OCI-LY7 (cell line): ENCODE data around the gene FLVCR2. TPM values are rescaled to one million over a fixed set of nuclear protein-coding genes. Genes with fewer than 3 reads are reported as not detected.

ENCODE experiments used
- BruUV-seq: library from RNA; stranded (reverse); fragments of 400-500 nt; replicated peaks from 2 replicates; lab custom pipeline; 2021; lab: Mats Ljungman, UMichigan
- CTCF ChIA-PET: fragments of 300-600 bp; sonication (Branson Sonifier 250); formaldehyde crosslinking; loops from one replicate; lab custom pipeline; 2022; ENCODE audit warnings: antibody characterized with exemption; ENCODE audit not compliant: unreplicated experiment; lab: Charles Lee
- POLR2A ChIA-PET: fragments of 300-600 bp; sonication (Branson Sonifier 250); formaldehyde crosslinking; loops from one replicate; lab custom pipeline; 2022; ENCODE audit warnings: antibody characterized with exemption; lab: Charles Lee
- DNase-seq: peaks from one replicate; pipeline ENCODE4 v3.0.0-alpha.2; 2015; ENCODE audit warnings: low spot score
- H2AFZ ChIP-seq: fragments of 200-600 bp; sonication (generic), shearing (Covaris generic); 2 replicates; pipeline ENCODE4 v1.6.1; 2014; ENCODE audit warnings: mild to moderate bottlenecking, antibody characterized with exemption, low read length, moderate library complexity
- H3K27ac ChIP-seq: fragments of 200-600 bp; sonication (generic); 2 replicates; pipeline ENCODE4 v1.5.1; 2014; ENCODE audit warnings: mixed run types, low read depth, mild to moderate bottlenecking, moderate library complexity, low read length, inconsistent platforms; ENCODE audit not compliant: poor library complexity, severe bottlenecking
- H3K36me3 ChIP-seq: fragments of 200-600 bp; sonication (generic); 2 replicates; pipeline ENCODE4 v1.6.1; 2014; ENCODE audit warnings: mild to moderate bottlenecking, antibody characterized with exemption, low read length, moderate library complexity, mixed read lengths; ENCODE audit not compliant: insufficient read depth
- H3K4me1 ChIP-seq: fragments of 200-600 bp; sonication (generic); 2 replicates; pipeline ENCODE4 v1.5.1; 2014; ENCODE audit warnings: mild to moderate bottlenecking, low read length; ENCODE audit not compliant: insufficient read depth, poor library complexity, severe bottlenecking
- H3K4me2 ChIP-seq: fragments of 200-600 bp; sonication (generic); 2 replicates; pipeline ENCODE4 v1.6.1; 2014; ENCODE audit warnings: mild to moderate bottlenecking, low read length
- H3K4me3 ChIP-seq: fragments of 200-600 bp; sonication (generic); 2 replicates; pipeline ENCODE4 v1.5.1; 2014; ENCODE audit warnings: mild to moderate bottlenecking, low read depth, low read length; ENCODE audit not compliant: poor library complexity, severe bottlenecking
- H3K79me2 ChIP-seq: fragments of 200-600 bp; sonication (generic); 2 replicates; pipeline ENCODE4 v1.6.1; 2016; ENCODE audit warnings: low read depth, mild to moderate bottlenecking, low read length, moderate library complexity, mixed read lengths; ENCODE audit not compliant: insufficient read depth
- H3K9me2 ChIP-seq: fragments of 200-600 bp; sonication (generic); 2 replicates; pipeline ENCODE4 v1.6.1; 2016; ENCODE audit warnings: mild to moderate bottlenecking, low read length, mixed read lengths; ENCODE audit not compliant: insufficient read depth
- H3K9me3 ChIP-seq: fragments of 200-600 bp; sonication (generic); 2 replicates; pipeline ENCODE4 v1.6.1; 2014; ENCODE audit warnings: mild to moderate bottlenecking, mixed run types, low read length, mixed read lengths
- H4K20me1 ChIP-seq: fragments of 200-600 bp; sonication (generic); 2 replicates; pipeline ENCODE4 v1.6.1; 2014; ENCODE audit warnings: mild to moderate bottlenecking, antibody characterized with exemption, low read length, moderate library complexity, mixed read lengths; ENCODE audit not compliant: insufficient read depth
- CTCF ChIP-seq: fragments of 200-600 bp; sonication (generic); conservative IDR thresholded peaks from 2 replicates; pipeline ENCODE4 v1.5.1; 2014; ENCODE audit warnings: mild to moderate bottlenecking, antibody characterized with exemption, low read length, moderate library complexity, mixed read lengths
- EZH2phosphoT487 ChIP-seq: fragments of 200-600 bp; sonication (generic); IDR thresholded peaks from 2 replicates; pipeline ENCODE4 v1.6.1; 2018; ENCODE audit warnings: low read depth, borderline replicate concordance, mild to moderate bottlenecking, mixed run types, antibody characterized with exemption, low read length, moderate library complexity, mixed read lengths
- intact Hi-C: fragments of 100-400 bp; cut with micrococcal nuclease; formaldehyde crosslinking; loops from one replicate; pipeline ENCODE4 v1.10.0; 2022; ENCODE audit not compliant: unreplicated experiment
- total RNA-seq, 2 experiments: library from RNA; depleted of rRNA in 1 of 2; stranded (reverse); fragments of >200 nt in 1 of 2; shearing (Covaris generic) in 1 of 2; gene quantifications; 2 replicates each; pipeline ENCODE4 v1.2.3, GENCODE V29; 2014 to 2022

The FLVCR2 gene
- total RNA-seq, 2 experiments from 2014 or later = not detected

GRCh38 chr14:75607842-75608640 lies 29.6 kb downstream of the FLVCR2 start:
- H4K20me1 ChIP-seq = no peaks in the 10 kb centered on the region
- TF ChIP-seq CTCF = no peak
- no peak for TF ChIP-seq EZH2phosphoT487
- H3K4me1 ChIP-seq = no peaks in the 10 kb centered on the region
- DNase-seq = no peak
- no peaks in the 10 kb centered on the region for H3K9me2 ChIP-seq
- H3K9me3 ChIP-seq = no peaks in the 10 kb centered on the region
- no peak overlapping the region for H3K4me3 ChIP-seq
- H3K79me2 ChIP-seq = no peaks in the 10 kb centered on the region
- H3K27ac ChIP-seq = no peak overlapping the region
- intact Hi-C loops = no loop called here
- CTCF ChIA-PET = no interaction called here
- no TSS peak for BruUV-seq
- no peak overlapping the region for H3K4me2 ChIP-seq
- no peaks in the 10 kb centered on the region for H3K36me3 ChIP-seq
- POLR2A ChIA-PET = no interaction called here
- H2AFZ ChIP-seq = no peak overlapping the region

GRCh38 chr14:75609116-75609515 lies 30.7 kb downstream of the FLVCR2 start:
- Histone ChIP-seq H3K36me3 (no peaks in the 10 kb centered on the region), H3K9me2 (no peaks in the 10 kb centered on the region), H3K4me2 (no peak overlapping the region), H3K27ac (no peak overlapping the region), H3K9me3 (no peaks in the 10 kb centered on the region), H4K20me1 (no peaks in the 10 kb centered on the region), H3K4me3 (no peak overlapping the region), H3K79me2 (no peaks in the 10 kb centered on the region), H2AFZ (no peak overlapping the region), H3K4me1 (no peaks in the 10 kb centered on the region)
- no peak for DNase-seq
- TF ChIP-seq EZH2phosphoT487 (no peak), CTCF (no peak)
- no TSS peak for BruUV-seq
- ChIA-PET CTCF (no interaction called here), POLR2A (interaction anchor here (1.0 kb wide), 1 partner anchor 13 kb away, joined by 5 read pairs; no protein-coding TSS in a partner anchor)
- intact Hi-C loops = no loop called here
